ENCODE measurements around the gene PSMB2. TPM values are rescaled to one million over a fixed set of nuclear protein-coding genes. Genes with fewer than 3 reads are reported as not detected.
"Not testable (repeated sequence)": the region's sequence is repeated elsewhere in the genome, so short reads cannot be mapped to it uniquely, and the experiment has no call there.

PSMB2 gene
- total RNA-seq, 1 experiment from 2014 or later: 59.9 TPM

GRCh38 chr1:35577071-35577998, 64.0 kb downstream of the PSMB2 start:
- H3K27ac Mint-ChIP-seq (ENCODE audit: unreplicated experiment): no peak overlapping the region
- no peak overlapping the region for H3K4me3 ChIP-seq (ENCODE audit: low read depth, low read length)
- H3K4me1 ChIP-seq: peaks cover 27% of the 10 kb centered on the region
- peaks cover 11% of the 10 kb centered on the region for H3K4me1 Mint-ChIP-seq (ENCODE audit: low read depth, unreplicated experiment)
- POLR2A ChIA-PET: interaction anchor here (1.0 kb wide), 1 partner anchor 193 kb away, joined by 3 read pairs; the partner anchor contains the start of gene CLSPN
- no peaks in the 10 kb centered on the region for H3K36me3 ChIP-seq (ENCODE audit: control insufficient read depth, insufficient read depth, low read length)
- CTCF ChIA-PET: no interaction called here
- no peaks in the 10 kb centered on the region for H3K9me3 Mint-ChIP-seq (ENCODE audit: unreplicated experiment)
- no TSS peak for BruUV-seq (replicated peaks)
- no peaks in the 10 kb centered on the region for H3K27me3 Mint-ChIP-seq (ENCODE audit: insufficient read depth, unreplicated experiment)
- TF ChIP-seq CTCF (IDR thresholded peaks at IDR 0.05; ENCODE audit: insufficient read depth in 1 of 2, low read depth in 1 of 2, low read length in 1 of 2, severe bottlenecking in 1 of 2, unreplicated experiment in 1 of 2): no peak
- H3K36me3 Mint-ChIP-seq (ENCODE audit: insufficient read depth, unreplicated experiment): peaks cover 6% of the 10 kb centered on the region
- no peaks in the 10 kb centered on the region for H3K9me3 ChIP-seq
- no peaks in the 10 kb centered on the region for H3K27me3 ChIP-seq (replicated peaks; ENCODE audit: control insufficient read depth, insufficient read depth, low read length)
- intact Hi-C loops (cut with micrococcal nuclease; ENCODE audit: unreplicated experiment): no loop called here
- DNase-seq: no peak
- no peak overlapping the region for H3K4me3 Mint-ChIP-seq (ENCODE audit: unreplicated experiment)

GRCh38 chr1:35576766-35577070, 64.6 kb downstream of the PSMB2 start:
- BruUV-seq (replicated peaks); DNase-seq; intact Hi-C loops (cut with micrococcal nuclease; ENCODE audit: unreplicated experiment); H3K9me3 Mint-ChIP-seq (ENCODE audit: unreplicated experiment); H3K4me3 Mint-ChIP-seq (ENCODE audit: unreplicated experiment); CTCF ChIA-PET; H3K36me3 Mint-ChIP-seq (ENCODE audit: insufficient read depth, unreplicated experiment); H3K4me3 ChIP-seq (ENCODE audit: low read depth, low read length); POLR2A ChIA-PET; H3K36me3 ChIP-seq (ENCODE audit: control insufficient read depth, insufficient read depth, low read length); H3K27me3 ChIP-seq (replicated peaks; ENCODE audit: control insufficient read depth, insufficient read depth, low read length); H3K9me3 ChIP-seq; H3K27me3 Mint-ChIP-seq (ENCODE audit: insufficient read depth, unreplicated experiment): not testable (repeated sequence)
- H3K27ac Mint-ChIP-seq (ENCODE audit: unreplicated experiment): peak overlapping the region; percentile 92
- H3K4me1 Mint-ChIP-seq (ENCODE audit: low read depth, unreplicated experiment): peaks cover 11% of the 10 kb centered on the region
- peaks cover 27% of the 10 kb centered on the region for H3K4me1 ChIP-seq

- H3K4me1 ChIP-seq: peaks cover 27% of the 10 kb centered on the region
- H3K36me3 ChIP-seq (ENCODE audit: control insufficient read depth, insufficient read depth, low read length): no peaks in the 10 kb centered on the region
- CTCF ChIA-PET: no interaction called here
- TF ChIP-seq CTCF (IDR thresholded peaks at IDR 0.05; ENCODE audit: insufficient read depth in 1 of 2, low read depth in 1 of 2, low read length in 1 of 2, severe bottlenecking in 1 of 2, unreplicated experiment in 1 of 2): no peak
- peak in 1 of 2 experiments; percentile 25 for DNase-seq
- H3K27me3 Mint-ChIP-seq (ENCODE audit: insufficient read depth, unreplicated experiment): no peaks in the 10 kb centered on the region
- peaks cover 11% of the 10 kb centered on the region for H3K4me1 Mint-ChIP-seq (ENCODE audit: low read depth, unreplicated experiment)
- POLR2A ChIA-PET: no interaction called here
- H3K9me3 ChIP-seq: no peaks in the 10 kb centered on the region
- H3K4me3 Mint-ChIP-seq (ENCODE audit: unreplicated experiment): peak overlapping the region; percentile 69
- no peaks in the 10 kb centered on the region for H3K9me3 Mint-ChIP-seq (ENCODE audit: unreplicated experiment)
- H3K27me3 ChIP-seq (replicated peaks; ENCODE audit: control insufficient read depth, insufficient read depth, low read length): no peaks in the 10 kb centered on the region
- BruUV-seq (replicated peaks): TSS peak; percentile 59
- intact Hi-C loops (cut with micrococcal nuclease; ENCODE audit: unreplicated experiment): no loop called here
- H3K4me3 ChIP-seq (ENCODE audit: low read depth, low read length): no peak overlapping the region
- H3K27ac Mint-ChIP-seq (ENCODE audit: unreplicated experiment): peak overlapping the region; percentile 92
- peaks cover 6% of the 10 kb centered on the region for H3K36me3 Mint-ChIP-seq (ENCODE audit: insufficient read depth, unreplicated experiment)
Observed at GRCh38 chr1:35576061-35576765, 65.1 kb downstream of the PSMB2 start.
